ENCODE data around the gene ZNF142.

The ZNF142 gene, protein sequence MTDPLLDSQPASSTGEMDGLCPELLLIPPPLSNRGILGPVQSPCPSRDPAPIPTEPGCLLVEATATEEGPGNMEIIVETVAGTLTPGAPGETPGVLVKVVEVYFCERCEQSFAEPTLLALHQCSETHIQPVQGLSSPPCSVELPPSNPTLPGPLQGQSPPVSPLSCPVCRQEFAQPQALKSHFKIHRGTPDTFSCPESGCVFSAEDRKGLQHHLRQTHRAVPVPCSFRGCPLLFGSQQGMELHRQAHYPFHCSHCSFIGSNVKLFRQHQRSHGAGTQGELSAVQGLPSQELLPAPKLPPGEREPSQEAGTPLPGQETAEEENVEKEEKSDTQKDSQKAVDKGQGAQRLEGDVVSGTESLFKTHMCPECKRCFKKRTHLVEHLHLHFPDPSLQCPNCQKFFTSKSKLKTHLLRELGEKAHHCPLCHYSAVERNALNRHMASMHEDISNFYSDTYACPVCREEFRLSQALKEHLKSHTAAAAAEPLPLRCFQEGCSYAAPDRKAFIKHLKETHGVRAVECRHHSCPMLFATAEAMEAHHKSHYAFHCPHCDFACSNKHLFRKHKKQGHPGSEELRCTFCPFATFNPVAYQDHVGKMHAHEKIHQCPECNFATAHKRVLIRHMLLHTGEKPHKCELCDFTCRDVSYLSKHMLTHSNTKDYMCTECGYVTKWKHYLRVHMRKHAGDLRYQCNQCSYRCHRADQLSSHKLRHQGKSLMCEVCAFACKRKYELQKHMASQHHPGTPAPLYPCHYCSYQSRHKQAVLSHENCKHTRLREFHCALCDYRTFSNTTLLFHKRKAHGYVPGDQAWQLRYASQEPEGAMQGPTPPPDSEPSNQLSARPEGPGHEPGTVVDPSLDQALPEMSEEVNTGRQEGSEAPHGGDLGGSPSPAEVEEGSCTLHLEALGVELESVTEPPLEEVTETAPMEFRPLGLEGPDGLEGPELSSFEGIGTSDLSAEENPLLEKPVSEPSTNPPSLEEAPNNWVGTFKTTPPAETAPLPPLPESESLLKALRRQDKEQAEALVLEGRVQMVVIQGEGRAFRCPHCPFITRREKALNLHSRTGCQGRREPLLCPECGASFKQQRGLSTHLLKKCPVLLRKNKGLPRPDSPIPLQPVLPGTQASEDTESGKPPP (N-terminal part only)

GRCh38 chr2:218659258-218659987, at the start of gene ZNF142, which contains the start of gene BCS1L:
TSS of gene ZNF142 (minus strand) at chr2:218659623. CDS start at chr2:218656429, 3,194 bp downstream.
TSS of gene BCS1L (plus strand) at chr2:218659683. CDS start at chr2:218660988, 1,305 bp downstream.
- DNase-seq (ENCODE audit: low spot score), result peak; percentile 88

DNA sequence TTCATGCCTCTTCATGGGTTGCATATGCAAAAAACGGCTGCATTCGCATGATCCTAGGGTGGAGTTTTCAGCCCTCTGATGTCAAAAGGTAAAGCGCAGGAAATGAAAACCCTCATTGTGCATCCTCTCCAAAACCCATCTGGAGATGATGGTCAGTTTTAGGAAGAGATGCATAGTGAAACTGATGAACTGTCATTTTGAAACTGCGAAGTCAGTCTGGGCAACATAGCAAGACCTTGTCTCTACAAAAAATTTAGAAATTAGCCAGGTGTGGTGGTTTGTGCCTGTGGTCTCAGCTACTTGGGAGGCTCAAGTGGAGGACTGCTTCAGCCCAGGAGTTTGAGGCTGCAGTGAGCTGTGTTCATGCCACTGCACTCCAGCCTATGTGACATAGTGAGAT, 48.7 kb upstream of the ZNF142 start:
- no peak for DNase-seq (ENCODE audit: low spot score)

DNA sequence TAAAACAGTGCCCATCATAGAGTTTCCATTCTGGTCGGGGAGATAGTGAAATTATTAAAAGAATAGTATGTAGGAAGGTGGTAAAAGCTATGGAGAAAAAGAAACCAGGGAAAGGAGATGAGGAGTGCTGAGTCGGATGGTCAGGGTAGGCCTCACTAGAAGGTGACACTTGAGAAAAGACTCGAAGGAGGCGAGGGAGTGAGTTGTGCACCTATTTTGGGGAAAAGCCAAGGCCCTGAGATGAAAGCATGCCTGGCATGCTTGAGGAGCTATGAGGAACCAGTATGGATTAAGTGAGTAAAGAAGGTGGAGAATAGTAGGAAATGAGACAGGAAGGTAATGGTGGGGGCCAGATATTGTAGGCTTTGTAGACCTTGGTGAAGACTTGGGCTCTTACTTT, 43.9 kb upstream of the ZNF142 start:
- no peak for DNase-seq (ENCODE audit: low spot score)

GRCh38 chr2:218701806-218702205, 42.4 kb upstream of the ZNF142 start:
- no peak for DNase-seq (ENCODE audit: low spot score)

GRCh38 chr2:218698885-218699284, 39.5 kb upstream of the ZNF142 start:
- no peak for DNase-seq (ENCODE audit: low spot score)

GRCh38 chr2:218694405-218695145, 35.2 kb upstream of the ZNF142 start:
- DNase-seq (ENCODE audit: low spot score), result no peak

- no peak for DNase-seq (ENCODE audit: low spot score)
Measured at GRCh38 chr2:218691234-218691633, 31.8 kb upstream of the ZNF142 start.

DNA sequence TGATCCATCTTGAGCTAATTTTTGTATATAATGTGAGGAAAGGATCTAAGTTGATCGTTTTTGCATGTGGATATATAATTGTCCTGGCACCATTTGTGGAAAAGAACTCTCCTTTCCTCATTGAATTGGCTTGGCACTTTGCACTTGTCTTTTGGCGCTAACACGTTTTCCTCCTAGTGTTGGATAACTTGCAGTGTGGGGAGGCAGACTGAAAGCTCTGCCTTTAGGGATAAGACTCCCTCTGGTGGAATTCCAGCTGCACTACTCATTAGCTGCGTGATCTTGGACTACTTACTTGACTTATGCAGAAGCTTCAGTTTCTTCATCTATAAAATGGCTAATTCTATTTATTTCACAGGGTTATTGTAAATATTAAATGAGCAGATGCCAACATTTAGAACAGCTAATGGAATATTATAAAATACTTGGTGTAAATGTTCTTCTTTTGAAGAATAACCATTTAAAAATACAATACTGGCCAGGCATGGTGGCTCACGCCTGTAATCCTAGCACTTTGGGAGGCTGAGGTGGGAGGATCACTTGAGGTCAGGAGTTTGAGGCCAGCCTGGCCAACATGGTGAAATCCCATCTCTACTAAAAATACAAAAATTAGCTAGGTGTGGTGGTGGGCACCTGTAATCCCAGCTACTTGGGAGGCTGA, 28.1 kb upstream of the ZNF142 start:
- peak; percentile 88 for DNase-seq (ENCODE audit: low spot score)

DNA sequence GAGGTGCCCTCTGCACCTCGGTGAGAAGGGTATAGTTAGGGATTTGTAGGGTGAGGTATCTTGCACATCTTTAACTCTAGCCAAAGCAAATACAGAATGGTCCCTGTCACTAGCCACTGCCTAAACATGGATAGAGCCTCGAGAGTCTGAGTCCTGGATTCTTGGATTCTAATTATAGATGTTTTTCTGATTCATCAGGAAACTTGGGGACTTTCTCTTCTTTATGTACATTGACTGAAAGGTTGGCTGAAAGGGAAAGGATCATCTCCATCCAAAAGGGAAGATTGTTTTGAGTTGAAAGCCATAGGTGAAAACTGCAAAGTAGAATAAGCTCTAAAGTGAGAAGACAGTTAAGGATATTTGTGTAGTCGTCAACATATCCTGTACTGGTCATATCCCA, 20.6 kb upstream of the ZNF142 start:
- no peak for DNase-seq (ENCODE audit: low spot score)

- DNase-seq (ENCODE audit: low spot score), result no peak
Measured at GRCh38 chr2:218679119-218679518, 19.7 kb upstream of the ZNF142 start.

DNA sequence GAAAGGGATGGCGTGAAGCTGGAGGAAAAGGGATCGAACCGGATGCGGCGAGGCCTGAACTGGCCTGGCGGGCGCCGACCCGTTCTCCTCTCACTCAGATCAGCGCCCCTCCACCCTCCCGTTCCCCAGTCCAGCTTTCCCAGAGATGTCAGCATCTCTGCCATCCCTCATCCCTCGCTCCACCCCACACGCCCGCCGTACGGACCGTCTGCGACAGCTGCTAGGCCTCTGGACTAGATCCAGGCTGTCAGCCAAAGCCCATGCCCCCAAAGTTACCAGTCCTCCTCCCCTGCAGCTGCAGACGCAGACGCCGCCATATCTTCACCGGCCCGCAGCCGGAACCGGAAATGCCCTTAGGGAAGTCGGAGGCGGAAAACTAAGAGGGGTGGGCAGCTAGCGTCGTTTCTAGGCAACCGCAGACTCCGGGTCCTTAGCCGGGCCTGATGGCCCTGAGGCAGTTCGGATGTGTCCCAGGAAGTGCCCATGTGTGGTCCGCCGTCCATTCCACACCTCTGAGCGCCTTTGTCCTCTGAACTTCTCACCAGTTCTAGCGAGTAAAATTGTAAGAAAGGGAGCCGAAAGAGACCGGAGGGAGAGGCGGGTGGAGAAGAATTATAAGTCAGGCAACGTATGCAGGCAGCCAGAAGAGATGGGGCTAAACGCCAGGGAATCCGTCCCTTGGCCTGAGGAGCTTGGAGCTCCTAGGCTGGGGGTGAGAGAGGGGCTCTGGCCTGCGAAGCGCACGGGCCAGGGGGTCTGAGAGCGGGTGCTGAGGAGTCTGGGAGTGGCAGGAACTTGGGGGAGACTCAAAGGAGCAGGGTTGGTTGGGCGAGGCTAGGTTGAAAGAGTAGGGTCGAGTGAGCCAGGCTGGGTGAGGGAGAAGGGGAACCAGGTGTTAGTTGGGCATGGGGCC, 12.5 kb upstream of the ZNF142 start, which contains the start of the genes RNF25 and STK36:
Gene RNF25 (minus strand): TSS at position 349 of the 913 bp plus-strand sequence. CDS start 32 bp downstream, at position 317.
Gene STK36 (plus strand): TSS at position 433 of the 913 bp plus-strand sequence. CDS start 744 bp downstream, outside the sequence.
- peak; percentile 88 for DNase-seq (ENCODE audit: low spot score)

DNA sequence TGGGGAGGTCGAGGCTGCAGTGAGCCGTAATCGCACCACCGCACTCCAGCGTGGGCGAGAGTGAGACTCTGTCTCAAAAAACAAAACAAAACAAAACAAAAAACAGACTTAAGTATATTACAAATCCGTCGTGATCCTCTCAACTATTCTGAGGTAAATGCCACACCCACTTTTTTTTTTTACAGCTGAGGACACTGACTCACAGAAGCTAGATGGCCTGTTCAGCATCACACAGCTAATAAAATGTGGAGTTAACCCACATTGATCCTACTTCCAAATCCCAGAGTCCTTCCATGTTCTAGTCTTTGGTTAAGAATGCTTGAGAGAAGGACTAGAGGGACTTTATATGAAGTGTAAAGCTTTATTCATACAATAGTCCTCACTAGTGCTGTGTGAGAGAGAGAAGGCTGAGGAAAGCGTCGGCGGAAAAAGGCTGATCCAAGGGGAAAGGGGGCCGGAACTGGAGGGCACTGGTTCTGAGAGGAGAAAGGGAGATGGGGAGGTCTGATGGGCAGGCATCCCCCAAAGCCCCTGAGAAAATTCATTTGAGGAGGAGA, 11.8 kb upstream of the ZNF142 start:
- DNase-seq (ENCODE audit: low spot score), result no peak

DNA sequence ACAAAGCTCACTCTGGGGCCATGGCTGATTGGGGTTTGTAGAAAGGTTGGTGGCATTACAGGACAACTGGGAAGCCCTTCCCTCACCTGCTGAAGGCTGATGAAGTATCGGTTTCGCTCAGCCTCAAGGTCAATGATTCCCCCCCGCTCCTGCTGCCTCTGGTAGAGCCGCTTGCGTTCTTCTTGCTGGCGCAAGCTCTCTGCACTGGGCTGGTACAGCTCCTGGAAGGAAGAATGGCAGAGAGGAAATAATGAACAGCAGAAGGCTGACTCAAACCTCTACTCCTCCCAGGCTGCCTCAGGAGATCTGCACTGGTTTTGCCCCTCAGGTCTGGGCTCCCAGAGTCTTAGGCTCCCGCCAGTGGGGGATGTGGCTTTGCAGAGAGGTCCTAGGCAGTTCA, 5.2 kb upstream of the ZNF142 start:
- DNase-seq (ENCODE audit: low spot score), result no peak

GRCh38 chr2:218663901-218664300, 4.5 kb upstream of the ZNF142 start:
- no peak for DNase-seq (ENCODE audit: low spot score)

- no peak for DNase-seq (ENCODE audit: low spot score)
Measured at GRCh38 chr2:218662827-218663226, 3.4 kb upstream of the ZNF142 start.

- no peak for DNase-seq (ENCODE audit: low spot score)
Measured at GRCh38 chr2:218662377-218662776, 3.0 kb upstream of the ZNF142 start.

GRCh38 chr2:218659988-218660358, 550 bp upstream of the ZNF142 start:
- no peak for DNase-seq (ENCODE audit: low spot score)

DNA sequence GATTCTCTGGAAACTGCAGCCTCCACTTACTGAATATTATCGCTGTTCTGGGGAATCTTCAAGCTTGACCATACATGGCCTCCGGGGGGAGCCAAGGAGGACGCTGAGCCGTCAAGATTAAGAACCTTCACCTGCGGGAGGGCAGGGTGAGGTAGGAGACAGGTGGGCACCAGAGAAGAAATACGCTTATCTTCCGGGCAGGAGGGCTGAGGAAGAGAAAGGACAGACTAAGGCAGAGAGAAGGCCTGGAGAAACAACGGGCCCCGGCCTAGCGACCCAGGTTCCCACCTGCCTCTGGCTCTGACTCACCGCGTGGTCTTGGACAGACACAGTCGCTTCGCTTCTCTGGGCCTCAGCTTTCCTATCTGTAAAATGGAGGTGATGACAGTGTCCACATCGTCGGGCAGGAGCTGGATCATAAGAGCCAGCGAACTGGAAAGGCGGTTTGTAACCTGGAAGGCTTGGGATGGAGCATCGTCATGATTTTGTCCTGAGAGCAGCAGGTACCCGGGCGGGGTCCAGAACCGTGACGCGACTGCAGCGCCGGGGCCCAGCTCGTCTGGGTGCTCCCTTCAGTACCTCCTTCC, 659 bp downstream of the ZNF142 start:
- peak; percentile 20 for DNase-seq (ENCODE audit: low spot score)

Measured in pons (tissue), 1 donor.